ENCODE measurements around the gene ICAM3.

ICAM3 gene

GRCh38 chr19:10288662-10289166 lies 50.7 kb downstream of the ICAM3 start:
- no peak for DNase-seq (ENCODE audit: low spot score)
- Histone ChIP-seq H3K4me3 (peak overlapping the region; percentile 73), H3K27ac (no peak overlapping the region)
- TF ChIP-seq CTCF (IDR thresholded peaks at IDR 0.05) = no peak

DNA sequence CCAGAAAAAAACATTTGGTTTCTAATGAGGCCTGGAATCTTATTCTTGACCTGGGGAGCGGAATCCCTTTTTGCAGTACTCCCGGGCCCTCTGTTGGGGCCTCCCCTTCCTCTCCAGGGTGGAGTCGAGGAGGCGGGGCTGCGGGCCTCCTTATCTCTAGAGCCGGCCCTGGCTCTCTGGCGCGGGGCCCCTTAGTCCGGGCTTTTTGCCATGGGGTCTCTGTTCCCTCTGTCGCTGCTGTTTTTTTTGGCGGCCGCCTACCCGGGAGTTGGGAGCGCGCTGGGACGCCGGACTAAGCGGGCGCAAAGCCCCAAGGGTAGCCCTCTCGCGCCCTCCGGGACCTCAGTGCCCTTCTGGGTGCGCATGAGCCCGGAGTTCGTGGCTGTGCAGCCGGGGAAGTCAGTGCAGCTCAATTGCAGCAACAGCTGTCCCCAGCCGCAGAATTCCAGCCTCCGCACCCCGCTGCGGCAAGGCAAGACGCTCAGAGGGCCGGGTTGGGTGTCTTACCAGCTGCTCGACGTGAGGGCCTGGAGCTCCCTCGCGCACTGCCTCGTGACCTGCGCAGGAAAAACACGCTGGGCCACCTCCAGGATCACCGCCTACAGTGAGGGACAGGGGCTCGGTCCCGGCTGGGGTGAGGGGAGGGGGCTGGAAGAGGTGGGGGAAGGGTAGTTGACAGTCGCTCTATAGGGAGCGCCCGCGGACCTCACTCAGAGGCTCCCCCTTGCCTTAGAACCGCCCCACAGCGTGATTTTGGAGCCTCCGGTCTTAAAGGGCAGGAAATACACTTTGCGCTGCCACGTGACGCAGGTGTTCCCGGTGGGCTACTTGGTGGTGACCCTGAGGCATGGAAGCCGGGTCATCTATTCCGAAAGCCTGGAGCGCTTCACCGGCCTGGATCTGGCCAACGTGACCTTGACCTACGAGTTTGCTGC lies 52.4 kb downstream of the ICAM3 start, which contains the start of gene ICAM4:
TSS of gene ICAM4 (plus strand) at position 153 of the 935 bp plus-strand sequence. CDS start at position 211, 58 bp downstream.
- Histone ChIP-seq H3K4me3 (peak within 1 kb of the TSS; percentile 25), H3K27ac (peak within 1 kb of the TSS in 1 of 2 donors; percentile 5)
- DNase-seq (ENCODE audit: low spot score) = no peak
- TF ChIP-seq CTCF (IDR thresholded peaks at IDR 0.05) = no peak

- Histone ChIP-seq H3K4me3 (no peak overlapping the region), H3K27ac (no peak overlapping the region)
- no peak for TF ChIP-seq CTCF (IDR thresholded peaks at IDR 0.05)
- no peak for DNase-seq (ENCODE audit: low spot score)
Measured at GRCh38 chr19:10285393-10285792, 54.0 kb downstream of the ICAM3 start.

DNA sequence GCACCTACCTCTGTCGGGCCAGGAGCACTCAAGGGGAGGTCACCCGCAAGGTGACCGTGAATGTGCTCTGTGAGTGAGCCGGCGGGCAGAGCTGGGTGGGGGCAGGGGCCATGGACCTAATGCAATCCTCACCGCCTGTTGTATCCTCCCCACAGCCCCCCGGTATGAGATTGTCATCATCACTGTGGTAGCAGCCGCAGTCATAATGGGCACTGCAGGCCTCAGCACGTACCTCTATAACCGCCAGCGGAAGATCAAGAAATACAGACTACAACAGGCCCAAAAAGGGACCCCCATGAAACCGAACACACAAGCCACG lies 54.5 kb downstream of the ICAM3 start:
- no peak for TF ChIP-seq CTCF (IDR thresholded peaks at IDR 0.05)
- Histone ChIP-seq H3K4me3 (no peak overlapping the region), H3K27ac (no peak overlapping the region)
- no peak for DNase-seq (ENCODE audit: low spot score)

DNA sequence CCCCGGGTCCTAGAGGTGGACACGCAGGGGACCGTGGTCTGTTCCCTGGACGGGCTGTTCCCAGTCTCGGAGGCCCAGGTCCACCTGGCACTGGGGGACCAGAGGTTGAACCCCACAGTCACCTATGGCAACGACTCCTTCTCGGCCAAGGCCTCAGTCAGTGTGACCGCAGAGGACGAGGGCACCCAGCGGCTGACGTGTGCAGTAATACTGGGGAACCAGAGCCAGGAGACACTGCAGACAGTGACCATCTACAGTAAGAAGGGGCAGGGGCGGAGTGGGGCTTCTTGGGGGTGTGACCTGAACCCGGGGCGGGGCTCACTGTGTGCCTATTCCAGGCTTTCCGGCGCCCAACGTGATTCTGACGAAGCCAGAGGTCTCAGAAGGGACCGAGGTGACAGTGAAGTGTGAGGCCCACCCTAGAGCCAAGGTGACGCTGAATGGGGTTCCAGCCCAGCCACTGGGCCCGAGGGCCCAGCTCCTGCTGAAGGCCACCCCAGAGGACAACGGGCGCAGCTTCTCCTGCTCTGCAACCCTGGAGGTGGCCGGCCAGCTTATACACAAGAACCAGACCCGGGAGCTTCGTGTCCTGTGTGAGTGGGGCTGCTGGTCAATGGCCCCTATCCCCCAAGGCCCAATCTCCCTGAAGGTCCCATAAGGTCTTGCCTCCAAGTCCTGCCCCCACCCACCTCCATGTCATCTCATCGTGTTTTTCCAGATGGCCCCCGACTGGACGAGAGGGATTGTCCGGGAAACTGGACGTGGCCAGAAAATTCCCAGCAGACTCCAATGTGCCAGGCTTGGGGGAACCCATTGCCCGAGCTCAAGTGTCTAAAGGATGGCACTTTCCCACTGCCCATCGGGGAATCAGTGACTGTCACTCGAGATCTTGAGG lies 55.1 kb downstream of the ICAM3 start:
- no peak overlapping the region for H3K27ac ChIP-seq

More for the DNA sequence above, 55.1 kb downstream of the ICAM3 start:
- no peak overlapping the region for H3K4me3 ChIP-seq
- DNase-seq (ENCODE audit: low spot score) = no peak
- TF ChIP-seq CTCF (IDR thresholded peaks at IDR 0.05) = no peak

All from coronary artery (tissue), 2 donors.